Measurements from ENCODE around the gene GPR142.

The GPR142 gene

DNA sequence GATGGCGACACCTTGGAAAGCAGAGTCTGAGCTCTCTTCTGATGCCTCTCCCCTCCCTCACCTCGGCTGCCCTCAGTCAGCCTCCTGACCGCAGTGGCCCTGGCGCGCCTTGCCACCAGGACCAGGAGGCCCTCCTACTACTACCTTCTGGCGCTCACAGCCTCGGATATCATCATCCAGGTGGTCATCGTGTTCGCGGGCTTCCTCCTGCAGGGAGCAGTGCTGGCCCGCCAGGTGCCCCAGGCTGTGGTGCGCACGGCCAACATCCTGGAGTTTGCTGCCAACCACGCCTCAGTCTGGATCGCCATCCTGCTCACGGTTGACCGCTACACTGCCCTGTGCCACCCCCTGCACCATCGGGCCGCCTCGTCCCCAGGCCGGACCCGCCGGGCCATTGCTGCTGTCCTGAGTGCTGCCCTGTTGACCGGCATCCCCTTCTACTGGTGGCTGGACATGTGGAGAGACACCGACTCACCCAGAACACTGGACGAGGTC lies 4.4 kb downstream of the GPR142 start:
- no peak for DNase-seq

DNA sequence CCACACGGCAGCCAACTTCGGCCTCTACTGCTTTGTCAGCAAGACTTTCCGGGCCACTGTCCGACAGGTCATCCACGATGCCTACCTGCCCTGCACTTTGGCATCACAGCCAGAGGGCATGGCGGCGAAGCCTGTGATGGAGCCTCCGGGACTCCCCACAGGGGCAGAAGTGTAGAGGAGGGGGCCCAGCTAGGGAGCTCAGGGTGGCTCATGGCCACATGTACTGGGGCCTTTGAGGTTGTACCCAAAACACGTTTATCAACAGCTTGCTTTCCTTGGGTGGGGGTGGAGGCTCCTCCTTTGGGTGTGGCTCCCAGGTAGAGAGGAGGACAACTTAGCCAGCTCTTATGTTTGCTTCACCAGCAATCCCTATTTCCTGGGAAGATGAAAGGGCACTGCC lies 5.1 kb downstream of the GPR142 start:
- no peak for DNase-seq

DNA sequence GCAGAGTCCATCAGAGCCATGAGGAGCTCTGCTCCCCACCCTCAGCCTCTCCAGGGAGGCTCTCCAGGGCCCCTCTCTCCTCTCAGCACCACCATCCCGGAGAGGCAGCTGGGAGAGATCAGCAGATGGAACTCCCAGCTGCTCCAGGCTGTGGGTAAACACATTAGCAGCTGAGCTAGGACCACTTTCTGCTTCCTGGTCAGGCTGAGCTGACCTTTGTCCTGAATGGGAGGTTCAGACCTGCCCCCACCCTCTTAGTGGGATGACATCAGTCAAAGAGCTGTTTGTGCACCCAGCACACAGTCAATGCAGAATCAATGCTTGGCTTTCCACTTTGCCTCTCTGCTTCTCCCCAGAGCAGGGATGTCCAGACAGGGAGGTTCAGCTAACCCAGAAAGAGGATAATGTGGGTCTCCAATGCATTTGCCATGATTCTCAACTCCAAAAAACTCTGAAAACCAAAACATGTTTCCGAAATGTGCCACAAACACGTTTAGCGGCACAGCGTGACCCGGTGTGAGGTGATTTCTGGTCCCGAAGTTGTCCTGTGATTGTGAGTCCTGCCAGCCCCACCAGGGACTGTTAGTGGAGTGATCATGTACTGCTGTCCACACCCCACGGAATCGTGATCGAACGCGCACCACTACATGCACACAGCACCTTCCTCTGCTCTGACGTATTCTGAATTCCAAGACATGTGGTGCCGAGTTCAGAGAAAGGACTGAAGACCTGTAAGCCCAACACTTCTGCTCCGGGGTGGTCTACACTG lies 6.7 kb downstream of the GPR142 start:
- no peak for DNase-seq

DNA sequence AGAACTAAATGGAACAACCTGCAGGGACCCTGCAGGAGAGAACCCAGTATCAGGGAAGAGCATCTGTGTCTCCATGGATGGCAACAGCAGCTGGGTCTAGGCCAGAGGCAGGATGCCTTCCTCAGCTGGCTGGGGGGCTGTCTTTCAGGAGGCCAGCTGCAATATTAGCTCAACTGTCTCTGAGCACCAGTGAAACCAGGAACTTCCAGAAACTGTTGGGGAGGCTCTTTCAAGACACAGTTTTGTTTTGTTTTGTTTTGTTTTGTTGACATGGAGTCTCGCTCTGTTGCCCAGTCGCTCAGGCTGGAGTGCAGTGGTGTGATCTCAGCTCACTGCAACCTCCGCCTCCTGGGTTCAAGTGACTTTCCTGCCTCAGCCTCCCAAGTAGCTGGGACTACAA lies 7.6 kb downstream of the GPR142 start:
- no peak for DNase-seq

DNA sequence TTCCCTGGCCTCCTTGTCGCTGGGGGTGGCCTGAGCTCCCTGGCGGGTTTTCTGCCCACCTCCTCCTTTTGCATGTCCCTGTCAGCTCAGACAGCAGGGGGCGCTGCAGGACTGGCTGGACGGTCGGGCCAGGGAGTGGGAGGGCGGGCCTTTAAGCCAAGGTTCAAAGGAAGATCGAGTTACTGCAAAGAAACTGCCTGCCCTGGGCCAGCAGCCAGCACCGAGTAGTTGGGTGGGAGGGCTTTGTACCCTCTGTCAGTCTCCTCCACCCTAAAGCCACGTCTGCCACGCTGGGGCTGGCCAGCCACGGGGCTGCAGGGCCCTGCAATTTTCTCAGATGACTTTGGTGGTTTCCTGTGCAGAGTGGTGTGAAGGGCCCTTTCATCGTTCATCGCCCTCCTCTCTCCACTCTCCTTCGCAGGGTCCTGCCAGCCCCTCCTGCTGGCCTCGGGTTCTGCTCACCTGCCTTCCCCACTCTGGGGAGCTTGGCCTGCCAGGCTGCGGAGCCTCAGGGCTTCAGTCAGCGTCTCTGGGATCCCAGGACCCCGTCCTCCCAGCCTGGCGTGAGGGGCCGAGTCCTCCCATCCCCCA lies 12.3 kb downstream of the GPR142 start:
- DNase-seq = peak; percentile 95

DNA sequence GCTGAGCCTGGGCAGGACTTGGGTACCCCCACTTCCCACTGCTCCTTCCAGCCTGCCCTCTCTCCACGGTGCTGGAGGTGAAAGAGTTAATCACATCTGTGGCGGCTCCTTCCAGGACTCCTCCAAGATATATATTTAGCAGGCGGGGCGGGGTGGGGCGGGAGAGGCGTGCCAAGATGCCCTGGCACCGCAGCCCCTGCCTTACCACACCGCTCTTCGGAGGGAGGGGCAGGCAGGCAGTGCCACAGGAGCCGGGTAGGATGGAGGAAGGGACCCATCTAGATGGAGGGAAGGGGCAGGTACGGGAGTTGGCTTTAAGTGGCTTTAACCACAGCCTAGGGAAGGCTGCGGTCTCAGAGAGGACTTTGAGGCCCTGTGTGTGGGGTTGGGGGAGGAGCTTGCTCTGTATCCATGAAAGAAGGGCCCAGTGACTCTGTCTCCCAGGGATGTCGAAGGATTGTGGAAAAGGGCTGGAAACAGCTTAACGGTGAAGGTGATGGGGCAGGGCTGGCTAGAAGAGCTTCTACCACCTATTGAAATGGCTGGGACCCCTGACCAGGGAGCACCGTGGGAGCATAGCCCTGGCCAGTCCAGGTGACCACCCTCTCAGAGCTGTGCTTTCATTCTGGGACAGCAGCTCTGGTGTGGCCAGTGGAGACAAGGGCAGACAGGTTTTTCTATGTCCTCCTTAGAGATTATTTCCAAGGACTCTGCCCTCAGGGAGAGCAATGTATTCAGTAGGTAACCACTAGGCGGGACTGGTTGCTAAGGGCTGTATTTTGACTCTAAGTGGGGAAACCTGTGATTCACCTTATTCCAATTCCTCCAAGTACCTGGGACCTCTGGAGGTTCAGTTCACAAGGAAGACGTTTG lies 13.0 kb downstream of the GPR142 start:
- DNase-seq = no peak

DNA sequence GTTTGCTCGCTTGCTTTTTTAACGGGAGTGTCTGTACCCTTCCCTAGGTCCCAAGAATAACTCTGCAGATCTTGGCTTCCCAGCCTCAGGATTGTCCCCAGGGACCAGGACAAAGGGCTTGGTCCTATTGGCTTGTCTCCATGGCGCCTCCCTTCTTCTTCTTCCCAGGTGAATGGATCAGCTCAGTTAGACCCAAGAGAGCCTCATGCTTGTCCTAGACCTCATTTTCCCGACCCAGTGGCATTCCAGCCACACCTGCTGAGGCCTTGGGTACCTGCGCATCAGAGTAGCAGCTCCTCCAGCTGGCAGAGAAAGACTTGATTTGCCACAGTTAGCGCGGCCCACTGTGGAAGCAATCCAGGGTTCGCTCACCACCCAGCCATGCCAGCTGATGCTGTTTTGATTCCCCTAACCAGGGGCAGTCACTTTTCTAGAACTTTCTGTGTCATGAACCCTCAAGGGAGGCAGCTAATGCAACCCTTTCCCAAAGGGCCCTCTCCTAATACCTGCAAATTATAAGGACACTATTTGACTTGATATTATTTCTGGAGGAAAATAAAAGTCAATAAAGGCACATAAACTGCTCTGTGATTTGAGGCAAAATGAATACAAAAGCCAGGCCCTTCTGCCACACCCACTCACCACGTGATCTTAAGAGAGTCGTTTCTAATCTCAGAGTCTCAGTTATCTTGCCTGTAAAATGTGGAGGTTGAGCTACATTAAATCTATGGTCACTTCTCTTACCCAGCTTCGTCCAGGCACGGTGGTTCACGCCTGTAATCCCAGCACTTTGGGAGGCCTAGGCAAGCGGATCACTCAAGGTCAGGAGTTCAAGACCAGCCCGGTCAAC lies 13.9 kb downstream of the GPR142 start:
- no peak for DNase-seq

DNA sequence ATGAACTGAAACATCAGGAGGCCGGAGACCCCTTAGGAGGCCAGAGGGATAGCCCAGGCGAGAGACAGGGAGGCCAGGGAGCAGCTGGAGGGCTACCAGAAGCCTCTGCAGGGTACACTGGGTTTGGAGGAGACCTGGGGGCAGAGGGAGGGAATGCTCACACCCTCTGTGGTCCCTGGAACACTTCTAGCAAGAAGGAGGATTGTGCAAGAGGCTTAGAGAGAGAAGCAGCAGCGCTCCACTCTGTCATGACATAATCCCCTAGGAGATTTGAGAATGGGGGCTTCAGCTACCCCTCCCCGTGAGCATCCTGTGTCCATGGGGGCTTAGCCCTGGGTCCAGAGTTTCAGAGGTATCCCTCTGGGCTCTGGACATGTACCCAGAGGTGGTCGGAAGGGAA lies 15.8 kb downstream of the GPR142 start:
- DNase-seq = no peak

DNA sequence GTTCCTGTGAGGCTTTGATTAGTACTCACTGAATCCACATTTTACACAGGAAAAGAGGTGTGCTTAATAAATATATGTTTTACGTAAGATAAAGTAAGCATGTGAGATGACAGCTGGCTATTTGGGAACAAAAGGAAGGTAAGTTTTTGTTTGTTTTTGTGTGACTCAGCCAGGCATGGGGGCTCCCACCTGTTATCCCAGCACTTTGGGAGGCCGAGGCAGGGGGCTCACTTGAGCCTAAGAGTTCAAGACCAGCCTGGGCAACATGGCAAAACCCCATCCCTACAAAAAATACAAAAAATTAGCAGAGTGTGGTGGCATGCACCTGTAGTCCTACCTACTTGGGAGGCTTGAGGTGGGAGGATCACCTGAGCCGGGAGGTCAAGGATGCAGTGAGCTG lies 17.9 kb downstream of the GPR142 start:
- no peak for DNase-seq

DNA sequence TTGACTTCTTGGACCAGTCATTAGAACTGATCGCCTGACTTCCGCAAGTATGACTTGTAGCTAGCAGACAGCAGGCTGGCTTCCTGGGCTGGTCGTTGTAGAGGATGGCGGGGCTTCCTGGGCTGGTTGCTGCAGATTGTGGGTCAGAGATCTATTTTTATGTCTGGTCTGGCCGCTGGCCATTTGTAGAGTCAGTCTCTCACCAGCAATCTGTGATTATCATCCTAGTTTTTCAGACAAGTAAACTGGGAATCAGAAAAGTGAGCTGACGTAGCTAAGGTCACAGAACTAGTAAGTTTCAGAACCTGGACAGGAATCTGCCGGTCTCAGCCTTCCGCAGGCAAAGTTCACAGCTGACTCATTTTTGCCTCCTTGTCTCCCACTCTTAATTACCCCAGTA lies 19.1 kb downstream of the GPR142 start:
- DNase-seq = no peak

DNA sequence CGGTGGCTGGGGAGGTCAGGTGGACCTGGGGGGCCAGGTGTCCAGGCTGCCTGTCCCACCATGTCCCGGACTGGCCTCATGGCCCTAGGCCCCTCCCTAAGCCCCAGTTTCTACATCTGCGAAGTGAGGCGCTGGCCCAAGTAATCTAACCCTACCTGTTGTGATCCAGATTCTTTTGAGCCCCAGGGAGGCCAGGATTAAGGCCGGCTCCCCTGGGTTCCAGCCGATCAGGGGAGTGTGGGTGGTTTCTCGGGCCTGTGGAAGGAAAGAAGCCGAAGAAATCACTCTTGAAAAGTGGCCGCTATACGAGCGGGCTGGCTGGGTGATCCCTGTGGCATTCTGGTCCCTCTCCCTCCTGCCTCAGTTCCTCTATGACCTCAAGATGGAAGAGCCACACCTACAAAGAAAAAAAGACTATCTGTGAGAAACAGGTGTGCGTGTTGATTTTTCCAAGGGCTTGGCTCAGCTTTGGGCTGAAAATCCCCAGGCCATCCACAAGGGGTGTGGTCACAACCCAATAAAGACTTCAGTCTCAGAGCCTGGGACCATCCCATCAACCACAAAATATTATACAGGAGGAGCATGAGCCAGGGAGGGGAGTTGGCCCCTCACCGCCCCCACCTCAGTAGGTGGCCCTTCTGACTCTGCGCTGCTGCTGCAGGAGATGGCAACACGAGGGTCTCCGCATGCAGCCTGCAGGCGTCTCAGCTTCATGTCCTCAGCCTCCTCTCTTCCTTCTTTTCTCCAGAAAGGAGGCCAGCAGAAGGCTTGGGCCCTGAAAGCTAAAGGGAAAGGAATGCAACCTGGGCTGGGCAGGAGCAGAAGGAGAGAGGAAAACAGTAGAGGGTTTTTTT lies 20.3 kb downstream of the GPR142 start:
- no peak for DNase-seq

DNA sequence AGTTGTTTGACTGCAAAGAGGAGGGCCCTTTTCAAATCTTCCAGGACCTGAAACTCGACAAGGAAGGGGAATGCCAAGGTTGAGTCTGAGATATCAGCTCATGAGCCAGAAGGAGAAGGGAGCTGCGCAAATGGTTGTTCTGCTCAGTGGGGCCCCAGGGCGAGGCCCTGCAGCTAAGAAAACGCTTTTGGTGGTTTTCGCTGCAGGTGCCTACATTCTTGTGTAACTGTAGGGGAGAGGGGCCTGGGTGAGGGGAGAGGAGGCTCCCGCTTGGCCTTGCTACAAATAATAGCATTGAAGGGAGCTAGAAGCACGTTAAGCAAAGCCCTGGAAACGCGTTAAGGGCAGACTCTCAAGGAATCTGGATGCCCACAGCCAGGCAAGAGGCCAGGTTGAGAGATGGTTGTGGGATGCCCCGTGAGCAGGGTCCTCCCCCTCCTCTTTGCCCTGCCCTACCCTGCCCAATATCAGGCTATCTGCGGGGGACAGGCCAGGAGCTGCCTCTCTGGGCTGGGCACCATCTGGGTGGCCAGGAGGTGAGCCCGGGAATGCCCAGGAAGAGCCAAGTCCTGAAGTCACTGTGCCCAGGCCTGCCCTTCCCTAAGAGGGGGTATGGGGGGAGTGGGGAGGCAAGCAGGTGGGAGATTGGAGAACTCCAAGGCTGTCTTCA lies 21.9 kb downstream of the GPR142 start:
- no peak for DNase-seq

DNA sequence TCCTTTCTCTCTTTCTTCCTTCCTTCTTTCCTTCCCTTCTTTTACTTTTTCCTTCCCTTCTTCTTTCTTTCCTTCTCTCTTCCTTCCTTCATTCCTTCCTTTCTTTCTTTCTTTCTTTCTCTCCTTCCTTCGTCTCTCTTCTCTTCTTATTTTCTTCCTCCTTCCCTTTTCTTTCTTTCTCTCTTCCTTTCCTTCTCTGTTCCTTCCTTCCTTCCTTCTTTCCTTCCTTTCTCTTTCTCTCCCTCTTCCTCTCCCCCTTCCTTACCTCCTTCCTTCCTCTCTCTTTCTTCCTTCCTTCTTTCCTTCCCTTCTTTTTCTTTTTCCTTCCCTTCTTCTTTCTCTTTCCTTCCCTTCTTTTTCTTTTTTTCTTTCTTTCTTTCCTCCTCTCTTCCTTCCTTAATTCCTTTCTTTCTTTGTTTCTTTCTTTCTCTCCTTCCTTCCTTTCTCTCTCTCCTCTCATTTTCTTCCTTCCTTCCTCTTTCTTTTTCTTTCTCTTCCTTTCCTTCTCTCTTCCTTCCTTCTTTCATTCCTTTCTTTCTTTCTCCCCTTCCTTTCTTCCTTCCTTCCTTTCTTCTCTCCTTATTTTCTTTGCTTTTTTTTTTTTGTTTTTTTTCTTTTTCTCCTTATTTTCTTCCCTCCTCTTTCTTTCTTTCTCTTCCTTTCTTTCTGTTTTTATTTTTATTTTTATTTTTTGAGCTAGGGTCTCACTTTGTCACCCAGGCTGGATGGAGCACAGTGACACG lies 22.8 kb downstream of the GPR142 start:
- DNase-seq = no peak

DNA sequence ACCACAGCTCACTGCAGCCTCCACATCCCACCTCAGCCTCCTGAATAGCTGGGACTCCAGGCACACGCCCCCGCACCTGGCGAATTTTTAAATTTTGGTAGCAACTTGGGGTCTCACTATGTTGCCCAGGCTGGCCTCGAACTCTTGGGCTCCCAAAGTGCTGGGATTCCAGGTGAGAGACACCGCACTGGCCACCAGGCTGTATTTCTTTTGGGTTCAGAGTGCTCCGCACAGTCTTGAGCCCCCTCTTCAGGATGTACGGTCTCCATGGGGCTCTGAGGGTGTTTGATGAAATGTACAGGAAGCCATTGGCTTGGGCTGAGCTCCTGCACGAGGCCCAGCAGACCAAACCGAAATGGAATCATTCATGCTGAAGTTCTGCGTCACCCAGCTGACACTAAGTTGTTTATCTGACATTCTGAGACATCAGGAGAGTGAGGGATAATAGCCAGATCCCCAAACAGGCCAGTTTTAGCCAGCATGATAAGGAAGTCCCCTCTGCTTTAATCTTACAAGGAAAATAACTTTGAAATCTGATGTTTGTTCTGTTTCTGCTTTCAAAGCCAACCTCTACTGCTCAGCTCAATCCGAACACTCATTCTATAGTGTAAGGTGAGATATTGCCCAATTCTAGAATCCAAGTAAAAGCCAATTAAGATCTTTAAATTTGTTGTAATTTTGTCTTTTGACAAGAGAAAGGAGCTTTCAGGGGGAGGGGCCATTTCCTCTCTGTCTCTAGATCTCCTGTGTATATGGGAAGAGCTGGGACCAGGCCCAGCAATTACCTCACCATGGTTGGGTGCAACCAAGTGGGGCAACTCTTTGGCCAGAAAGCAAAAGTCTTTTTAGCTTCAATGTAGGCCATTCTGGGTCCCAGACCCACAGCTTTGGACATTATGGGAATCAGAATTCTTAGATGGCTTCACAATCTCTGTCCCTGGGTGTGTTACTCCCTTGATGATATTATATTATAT lies 23.7 kb downstream of the GPR142 start:
- no peak for DNase-seq

DNA sequence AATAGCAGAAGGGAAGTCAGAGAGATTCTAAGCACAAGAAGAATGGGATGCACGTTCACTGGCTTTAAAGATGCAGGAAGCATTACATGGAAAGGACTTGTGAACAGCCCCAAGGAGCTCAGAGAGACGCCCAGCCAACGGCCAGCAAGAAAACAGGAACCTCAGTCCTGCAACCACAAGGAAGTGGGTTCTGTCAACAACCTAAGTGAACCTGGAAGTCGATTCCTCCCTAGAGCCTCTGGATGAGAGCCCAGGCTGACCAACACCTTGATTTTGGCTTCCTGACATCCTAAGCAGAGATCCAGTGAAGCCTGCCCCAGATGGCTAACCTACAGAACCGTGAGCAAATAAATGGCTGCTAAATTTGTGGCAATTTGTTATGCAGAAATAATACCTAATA lies 24.5 kb downstream of the GPR142 start:
- DNase-seq = no peak

DNA sequence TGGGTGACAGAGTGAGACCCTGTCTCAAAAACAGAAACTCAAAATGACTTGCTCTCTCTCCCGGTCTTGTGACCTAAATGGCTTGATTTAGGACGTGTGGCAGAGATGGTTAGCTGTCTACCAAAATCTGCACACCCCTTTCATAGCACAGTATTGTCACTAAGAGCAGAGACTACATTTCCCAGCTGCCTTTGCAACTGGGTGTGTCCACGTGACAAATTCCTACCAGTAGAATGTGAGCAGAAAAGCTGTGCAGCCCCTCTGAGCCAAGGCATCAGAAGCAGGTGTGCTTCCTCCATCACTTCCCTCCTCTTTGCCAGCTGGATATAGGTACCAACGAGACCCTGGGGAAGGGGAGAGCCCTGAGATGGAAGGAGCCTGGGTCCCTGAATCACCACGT lies 25.5 kb downstream of the GPR142 start:
- no peak for DNase-seq

DNA sequence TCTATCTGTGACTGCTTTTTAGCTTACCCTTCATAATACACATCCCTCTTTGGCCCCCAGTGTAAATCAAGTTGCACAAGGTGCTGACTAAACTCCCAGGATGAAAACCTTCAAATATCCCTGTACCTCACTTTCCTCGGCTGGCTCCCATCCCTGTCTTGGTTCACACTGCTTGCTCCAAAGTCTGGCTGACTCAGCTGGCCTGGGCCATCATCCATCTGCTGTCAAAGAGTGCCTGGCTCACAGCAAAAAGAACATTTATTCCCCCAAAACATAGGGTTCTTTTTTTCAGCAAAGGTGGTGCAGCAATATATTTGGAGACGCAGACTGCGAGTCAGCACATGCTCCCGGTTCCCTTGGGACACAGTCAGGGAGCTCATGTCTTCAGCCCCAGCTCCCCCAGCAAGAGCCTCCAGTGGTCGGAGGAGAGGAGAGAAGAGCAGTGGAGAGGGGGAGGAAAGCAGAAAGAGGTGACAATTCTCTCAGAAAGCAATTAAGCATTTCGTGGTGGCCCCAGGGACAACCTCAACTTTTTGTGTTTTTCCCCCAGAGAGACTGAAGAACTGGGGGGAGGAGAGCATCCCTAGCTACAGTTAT lies 26.1 kb downstream of the GPR142 start:
- no peak for DNase-seq

DNA sequence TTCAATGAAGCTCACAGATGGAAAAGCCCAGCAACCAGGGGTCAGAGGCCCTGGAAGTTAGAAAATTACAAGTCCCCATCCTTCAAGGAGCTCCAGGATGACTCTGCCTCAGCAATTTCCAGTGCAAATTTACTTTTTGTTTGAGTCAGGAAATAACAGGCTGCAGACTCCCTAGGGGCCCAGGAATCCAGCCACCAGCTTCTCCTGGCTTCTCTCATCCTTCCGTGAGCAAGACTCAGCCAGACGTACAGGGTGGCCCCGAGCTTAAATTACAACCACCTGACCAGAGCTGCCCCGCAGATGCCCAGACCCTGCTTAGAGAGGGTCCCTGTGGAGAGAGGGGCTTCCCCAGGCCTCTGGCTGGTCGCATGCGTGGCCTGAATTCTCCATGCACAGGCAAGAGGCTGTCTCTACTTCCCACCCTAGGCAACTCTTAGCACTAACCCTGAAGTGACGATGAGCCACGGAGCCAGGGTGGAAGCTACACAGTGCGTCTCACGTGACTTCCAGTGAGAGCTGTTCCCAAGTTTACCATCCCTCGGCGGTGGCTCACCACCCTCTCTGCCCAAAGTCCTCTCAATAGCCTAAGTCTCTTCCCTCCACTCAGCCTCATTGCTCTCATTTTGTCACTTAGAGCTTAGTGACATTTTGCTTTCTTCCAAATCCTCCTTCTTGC lies 27.1 kb downstream of the GPR142 start:
- DNase-seq = no peak

Measured in activated gamma-delta T cell treated with Interleukin-2 at 50 U/mL for 16 hours (primary cell).